Measurements from ENCODE around the gene PLEKHA7. TPM values are rescaled to one million over a fixed set of nuclear protein-coding genes. Genes with fewer than 3 reads are reported as not detected.

Gene PLEKHA7
- total and polyA plus RNA-seq, 8 donors = 14.9 to 29.9 (median 20.0) TPM

DNA sequence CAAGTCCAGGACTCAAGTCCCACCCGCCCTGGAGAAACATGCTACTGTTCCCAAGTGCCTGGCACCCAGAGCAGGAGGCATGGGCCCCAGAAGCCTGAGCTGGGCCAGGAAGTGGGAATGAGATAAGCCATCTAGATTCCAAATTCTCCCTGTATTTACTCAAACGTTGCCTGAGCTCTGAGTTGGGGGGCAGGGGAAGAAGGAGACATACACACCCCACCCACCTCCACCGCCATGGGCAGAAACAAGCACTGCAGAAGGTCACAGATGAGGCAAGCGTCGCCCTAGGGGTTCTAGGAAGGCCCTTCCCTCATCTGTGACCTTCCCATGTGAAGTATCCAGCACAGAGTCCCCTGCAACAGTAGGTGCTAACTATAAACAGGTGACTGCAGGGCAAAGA is 54.0 kb downstream of the PLEKHA7 start:
- H3K4me1 ChIP-seq = peaks cover 13 to 22% (median 18%) of the 10 kb centered on the region in 3 donors
- no peak for DNase-seq
- TF ChIP-seq, protein P1, sequence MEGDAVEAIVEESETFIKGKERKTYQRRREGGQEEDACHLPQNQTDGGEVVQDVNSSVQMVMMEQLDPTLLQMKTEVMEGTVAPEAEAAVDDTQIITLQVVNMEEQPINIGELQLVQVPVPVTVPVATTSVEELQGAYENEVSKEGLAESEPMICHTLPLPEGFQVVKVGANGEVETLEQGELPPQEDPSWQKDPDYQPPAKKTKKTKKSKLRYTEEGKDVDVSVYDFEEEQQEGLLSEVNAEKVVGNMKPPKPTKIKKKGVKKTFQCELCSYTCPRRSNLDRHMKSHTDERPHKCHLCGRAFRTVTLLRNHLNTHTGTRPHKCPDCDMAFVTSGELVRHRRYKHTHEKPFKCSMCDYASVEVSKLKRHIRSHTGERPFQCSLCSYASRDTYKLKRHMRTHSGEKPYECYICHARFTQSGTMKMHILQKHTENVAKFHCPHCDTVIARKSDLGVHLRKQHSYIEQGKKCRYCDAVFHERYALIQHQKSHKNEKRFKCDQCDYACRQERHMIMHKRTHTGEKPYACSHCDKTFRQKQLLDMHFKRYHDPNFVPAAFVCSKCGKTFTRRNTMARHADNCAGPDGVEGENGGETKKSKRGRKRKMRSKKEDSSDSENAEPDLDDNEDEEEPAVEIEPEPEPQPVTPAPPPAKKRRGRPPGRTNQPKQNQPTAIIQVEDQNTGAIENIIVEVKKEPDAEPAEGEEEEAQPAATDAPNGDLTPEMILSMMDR (IDR thresholded peaks at IDR 0.05) = no peak
- H3K27ac ChIP-seq = peak overlapping the region in 3 of 4 donors; percentile 38 to 53 (median 51)
- peak in 2 of 4 donors; percentile 4 to 8 for ATAC-seq
- H3K4me3 ChIP-seq = no peak overlapping the region
- WGBS, 2 donors = 69% methylated on average over 5 of the region's 5 CpGs
- no peak for FAIRE-seq
- no peaks in the 10 kb centered on the region for H3K36me3 ChIP-seq
- no peaks in the 10 kb centered on the region for H3K9me3 ChIP-seq
- no peaks in the 10 kb centered on the region for H3K27me3 ChIP-seq
- intact Hi-C loops (cut with DNase I) = no loop called here

DNA sequence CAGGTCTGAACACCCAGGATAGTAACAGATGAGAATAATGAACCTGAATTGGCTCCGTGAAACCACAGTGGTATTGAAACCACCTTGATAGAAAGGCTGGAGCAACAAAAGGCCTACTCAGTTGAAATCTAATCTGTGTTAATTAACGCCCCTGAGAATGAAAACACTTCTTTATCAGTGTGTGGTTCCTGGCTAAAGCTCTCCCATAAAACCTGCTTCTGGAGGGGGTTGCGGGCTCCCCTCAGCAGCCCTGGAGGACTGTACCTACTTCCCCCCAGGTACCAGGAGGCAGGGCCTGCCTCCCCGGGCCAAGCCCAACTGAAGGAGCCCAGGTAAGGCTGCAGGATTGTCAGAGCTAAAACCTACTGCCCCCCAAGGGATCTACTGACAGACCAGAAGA is 54.6 kb downstream of the PLEKHA7 start:
- Histone ChIP-seq H3K4me3 (no peak overlapping the region), H3K36me3 (no peaks in the 10 kb centered on the region), H3K27me3 (no peaks in the 10 kb centered on the region), H3K4me1 (peaks cover 13 to 22% (median 18%) of the 10 kb centered on the region in 3 donors), H3K9me3 (no peaks in the 10 kb centered on the region), H3K27ac (peak overlapping the region in 3 of 4 donors; percentile 38 to 53 (median 51))
- no peak for FAIRE-seq
- DNase-seq = no peak
- peak in 2 of 4 donors; percentile 27 to 37 for ATAC-seq
- TF ChIP-seq, protein P1 (IDR thresholded peaks at IDR 0.05) = no peak
- 53 to 64% methylated on average over 4 of the region's 4 CpGs for WGBS, 2 donors
- intact Hi-C loops (cut with DNase I) = no loop called here

DNA sequence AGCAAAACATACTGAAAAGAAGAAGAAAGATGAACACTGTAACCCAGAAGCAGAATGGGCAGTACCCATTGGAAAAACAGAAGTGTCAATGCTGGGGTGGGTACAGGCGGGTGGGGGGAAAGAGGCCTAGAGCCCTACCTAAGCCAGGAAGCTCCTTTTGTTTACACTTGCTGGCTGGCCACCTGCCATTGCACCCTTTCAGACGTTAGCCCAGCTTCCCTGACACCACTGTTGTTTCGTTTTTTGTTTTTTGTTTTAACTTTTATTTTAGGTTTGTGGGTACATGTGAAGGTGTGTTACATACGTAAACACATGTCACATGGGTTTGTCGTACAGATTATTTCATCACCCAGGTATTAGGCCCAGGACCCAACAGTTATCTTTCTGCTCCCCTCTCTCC is 55.4 kb downstream of the PLEKHA7 start:
- no peak overlapping the region for H3K4me3 ChIP-seq
- H3K27me3 ChIP-seq = no peaks in the 10 kb centered on the region
- FAIRE-seq (no peak), ATAC-seq (peak in 3 of 4 donors; percentile 23 to 42 (median 42)), DNase-seq (no peak)
- peak overlapping the region in 2 of 4 donors; percentile 51 to 53 for H3K27ac ChIP-seq
- peaks cover 14 to 26% (median 25%) of the 10 kb centered on the region in 3 donors for H3K4me1 ChIP-seq
- intact Hi-C loops (cut with DNase I) = no loop called here
- TF ChIP-seq, protein P1 (IDR thresholded peaks at IDR 0.05) = no peak
- 29 to 34% methylated on average over 5 of the region's 5 CpGs for whole genome bisulfite sequencing, 2 donors
- H3K9me3 ChIP-seq = no peaks in the 10 kb centered on the region
- H3K36me3 ChIP-seq = no peaks in the 10 kb centered on the region

DNA sequence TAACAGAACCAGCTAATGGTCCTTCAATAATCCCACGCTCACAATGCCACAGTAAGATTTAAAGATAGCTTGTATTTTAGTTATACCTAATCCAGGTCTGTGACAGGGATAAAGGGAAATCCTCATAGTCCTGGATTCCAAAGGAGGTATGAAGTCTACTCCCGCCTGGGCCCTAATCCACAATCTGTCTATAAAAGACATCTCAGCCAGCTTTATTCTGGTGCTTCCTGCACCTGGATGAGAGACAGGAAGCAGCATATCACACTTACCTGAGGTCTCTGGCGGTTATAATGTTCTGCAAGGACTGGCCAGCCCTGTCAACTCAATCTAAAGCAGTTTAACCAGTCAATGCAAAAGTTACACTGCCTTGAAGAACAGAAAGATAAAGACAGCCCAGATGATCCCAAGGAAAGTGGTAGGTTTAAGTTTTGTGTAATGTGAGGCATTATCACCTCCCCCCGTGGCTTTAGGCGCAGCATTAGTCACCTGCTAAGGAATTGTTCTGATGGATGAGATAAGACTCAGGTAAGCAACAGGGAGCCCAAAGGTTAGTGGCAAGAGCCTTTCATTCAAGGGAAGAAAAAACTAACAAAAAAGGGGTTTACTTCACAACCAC is 57.6 kb downstream of the PLEKHA7 start:
- DNase-seq (no peak), FAIRE-seq (no peak), ATAC-seq (peak; percentile 67 to 72 (median 70))
- Histone ChIP-seq H3K4me1 (peaks cover 26 to 38% (median 27%) of the 10 kb centered on the region in 3 donors), H3K4me3 (no peak overlapping the region), H3K27ac (peak overlapping the region in 2 of 4 donors; percentile 6 to 54), H3K27me3 (no peaks in the 10 kb centered on the region), H3K36me3 (no peaks in the 10 kb centered on the region), H3K9me3 (no peaks in the 10 kb centered on the region)
- intact Hi-C loops (cut with DNase I) = no loop called here
- TF ChIP-seq, protein P1 (IDR thresholded peaks at IDR 0.05) = no peak
- 37 to 41% methylated on average over 5 of the region's 5 CpGs for WGBS, 2 donors

DNA sequence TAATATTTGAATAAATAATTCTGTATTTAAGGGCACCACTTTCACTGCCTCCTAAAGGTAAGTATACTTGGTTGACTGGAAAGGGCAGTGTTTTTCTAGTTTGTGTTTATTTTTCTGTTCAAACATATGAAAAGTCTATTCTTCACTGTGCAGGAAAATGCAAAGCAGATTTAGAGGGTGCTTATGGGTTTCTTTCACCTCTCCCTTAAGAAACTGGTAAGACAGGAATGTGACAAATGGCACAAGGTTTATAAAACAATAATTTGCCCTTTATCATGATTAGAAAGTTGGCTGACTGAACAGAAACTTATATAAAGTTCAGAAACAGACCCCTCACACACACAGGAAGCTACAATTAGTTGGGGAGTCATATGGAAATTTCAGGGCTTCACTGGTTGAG is 60.6 kb downstream of the PLEKHA7 start:
- Histone ChIP-seq H3K4me3 (no peak overlapping the region), H3K9me3 (no peaks in the 10 kb centered on the region), H3K27me3 (no peaks in the 10 kb centered on the region), H3K4me1 (peaks cover 23 to 27% (median 26%) of the 10 kb centered on the region in 3 donors), H3K27ac (peak overlapping the region in 2 of 4 donors; percentile 35 to 42), H3K36me3 (no peaks in the 10 kb centered on the region)
- intact Hi-C loops (cut with DNase I) = no loop called here
- ATAC-seq (peak in 2 of 4 donors; percentile 20 to 49), FAIRE-seq (no peak), DNase-seq (no peak)
- TF ChIP-seq, protein P1 (IDR thresholded peaks at IDR 0.05) = no peak
